Measurements from ENCODE around the gene TEX36.
"Not testable (repeated sequence)": the region's sequence is repeated elsewhere in the genome, so short reads cannot be mapped to it uniquely, and the experiment has no call there.

The TEX36 gene

DNA sequence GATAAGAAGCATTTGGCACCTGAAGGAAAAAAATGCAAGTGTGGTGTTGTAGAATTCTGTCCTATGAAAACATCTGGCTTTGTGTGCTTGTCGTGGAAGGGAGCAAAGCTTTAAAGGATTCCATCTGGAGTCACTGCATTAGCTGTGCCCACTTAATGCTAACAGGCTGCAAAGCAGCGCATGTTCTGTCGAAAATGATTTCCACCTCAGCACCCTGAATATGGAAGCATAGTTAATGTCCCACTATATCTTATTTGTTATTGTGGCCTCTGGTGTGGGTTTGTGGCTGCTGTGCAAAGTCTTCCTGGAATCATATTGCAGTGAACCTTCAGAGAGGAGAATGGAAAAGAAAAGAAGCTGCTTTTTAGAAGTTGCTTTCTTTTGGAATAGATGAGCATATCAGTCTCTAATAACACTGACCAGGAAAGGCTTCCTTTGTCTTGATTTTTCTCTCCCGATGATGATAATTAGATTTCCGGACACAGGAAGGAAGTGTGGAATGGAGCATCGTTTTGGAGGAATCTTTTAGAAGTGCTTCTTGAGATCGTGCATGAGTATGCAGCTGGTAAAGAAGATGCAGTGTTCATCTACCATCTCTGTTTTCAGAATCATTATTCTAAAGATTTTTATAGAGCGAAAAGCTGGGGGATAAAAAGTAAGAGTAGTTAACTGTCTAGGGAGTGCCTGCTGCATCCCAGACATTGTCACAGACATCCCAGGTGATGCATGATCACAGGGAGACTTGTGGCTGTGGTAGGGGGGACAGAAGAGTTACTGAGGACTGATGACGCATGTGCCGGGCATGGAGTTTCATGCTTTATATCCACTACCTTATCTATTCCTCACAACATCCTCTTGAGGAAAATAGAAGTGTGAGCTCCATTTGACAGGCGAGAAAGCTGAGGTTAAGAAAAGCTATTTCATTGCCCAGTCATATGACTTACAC, 54.6 kb downstream of the TEX36 start:
- DNase-seq (ENCODE audit: insufficient read length, low spot score) (no peak), FAIRE-seq (no peak)
- TF ChIP-seq, protein P1, sequence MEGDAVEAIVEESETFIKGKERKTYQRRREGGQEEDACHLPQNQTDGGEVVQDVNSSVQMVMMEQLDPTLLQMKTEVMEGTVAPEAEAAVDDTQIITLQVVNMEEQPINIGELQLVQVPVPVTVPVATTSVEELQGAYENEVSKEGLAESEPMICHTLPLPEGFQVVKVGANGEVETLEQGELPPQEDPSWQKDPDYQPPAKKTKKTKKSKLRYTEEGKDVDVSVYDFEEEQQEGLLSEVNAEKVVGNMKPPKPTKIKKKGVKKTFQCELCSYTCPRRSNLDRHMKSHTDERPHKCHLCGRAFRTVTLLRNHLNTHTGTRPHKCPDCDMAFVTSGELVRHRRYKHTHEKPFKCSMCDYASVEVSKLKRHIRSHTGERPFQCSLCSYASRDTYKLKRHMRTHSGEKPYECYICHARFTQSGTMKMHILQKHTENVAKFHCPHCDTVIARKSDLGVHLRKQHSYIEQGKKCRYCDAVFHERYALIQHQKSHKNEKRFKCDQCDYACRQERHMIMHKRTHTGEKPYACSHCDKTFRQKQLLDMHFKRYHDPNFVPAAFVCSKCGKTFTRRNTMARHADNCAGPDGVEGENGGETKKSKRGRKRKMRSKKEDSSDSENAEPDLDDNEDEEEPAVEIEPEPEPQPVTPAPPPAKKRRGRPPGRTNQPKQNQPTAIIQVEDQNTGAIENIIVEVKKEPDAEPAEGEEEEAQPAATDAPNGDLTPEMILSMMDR (IDR thresholded peaks at IDR 0.05; ENCODE audit: insufficient read depth, missing control alignments): no peak

DNA sequence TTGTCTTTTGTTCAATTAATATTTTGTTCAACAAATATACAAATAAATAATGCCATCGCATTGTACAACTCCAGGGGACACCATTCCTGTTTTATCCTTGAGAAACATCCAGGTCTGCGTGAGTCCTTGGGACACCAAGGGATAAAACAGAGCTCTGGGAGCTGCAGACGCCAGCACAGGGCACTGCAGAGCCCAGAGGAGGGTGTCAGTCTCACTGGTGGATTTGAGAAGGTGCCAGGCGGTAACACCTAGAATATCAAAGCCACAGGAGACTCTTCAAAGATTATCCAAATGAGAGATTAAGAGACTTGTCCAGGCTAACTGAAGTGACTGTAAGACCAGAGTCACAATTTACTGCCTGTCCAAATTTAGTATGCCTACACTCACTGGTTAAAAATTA, 55.3 kb downstream of the TEX36 start:
- no peak for DNase-seq (ENCODE audit: insufficient read length, low spot score)
- TF ChIP-seq, protein P1 (IDR thresholded peaks at IDR 0.05; ENCODE audit: insufficient read depth, missing control alignments): no peak
- no peak for FAIRE-seq

DNA sequence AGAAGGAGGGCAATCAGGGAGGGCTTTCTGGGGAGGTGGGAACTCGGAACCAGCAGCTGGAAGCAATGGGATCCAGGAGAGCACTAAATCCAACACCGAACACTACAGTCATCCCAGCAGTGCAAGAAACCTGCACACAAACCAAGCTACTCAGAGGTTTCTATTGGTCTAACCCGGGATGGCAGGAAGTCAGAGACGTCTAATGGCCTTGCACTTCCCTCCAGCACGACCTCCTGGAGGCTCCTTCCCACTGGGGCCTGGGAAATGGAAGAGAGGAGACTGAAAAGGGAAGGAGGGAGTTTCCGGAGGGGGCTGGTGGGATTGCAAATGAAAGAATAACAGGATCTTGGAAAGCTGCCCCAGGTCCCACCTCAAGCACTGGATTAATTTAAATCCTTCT, 56.3 kb downstream of the TEX36 start:
- DNase-seq (ENCODE audit: insufficient read length, low spot score) (no peak), FAIRE-seq (no peak)
- TF ChIP-seq, protein P1 (IDR thresholded peaks at IDR 0.05; ENCODE audit: insufficient read depth, missing control alignments): no peak

GRCh38 chr10:125625586-125625985, 57.4 kb downstream of the TEX36 start:
- no peak for DNase-seq (ENCODE audit: insufficient read length, low spot score)
- no peak for FAIRE-seq
- TF ChIP-seq, protein P1 (IDR thresholded peaks at IDR 0.05; ENCODE audit: insufficient read depth, missing control alignments): no peak

DNA sequence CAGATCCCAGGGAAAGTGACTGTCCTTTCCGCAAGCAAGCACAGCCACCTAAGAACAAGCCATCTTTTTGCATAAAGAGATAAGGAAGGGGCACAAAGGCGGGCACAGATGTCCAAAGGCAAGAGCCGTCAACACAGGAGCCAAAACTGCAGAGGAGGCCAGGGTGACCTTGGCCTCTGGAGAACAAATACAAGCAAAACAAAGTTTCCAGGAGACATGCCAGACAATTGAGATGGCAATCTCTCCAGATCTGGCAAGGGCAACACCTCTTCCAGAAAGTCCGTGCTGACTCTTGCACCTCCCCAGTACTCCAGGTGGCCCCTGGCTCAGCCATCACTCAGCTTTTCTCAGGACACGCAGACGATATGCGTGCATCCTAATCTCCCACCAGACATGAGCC, 58.2 kb downstream of the TEX36 start:
- no peak for DNase-seq (ENCODE audit: insufficient read length, low spot score)
- TF ChIP-seq, protein P1 (IDR thresholded peaks at IDR 0.05; ENCODE audit: insufficient read depth, missing control alignments): no peak
- no peak for FAIRE-seq

DNA sequence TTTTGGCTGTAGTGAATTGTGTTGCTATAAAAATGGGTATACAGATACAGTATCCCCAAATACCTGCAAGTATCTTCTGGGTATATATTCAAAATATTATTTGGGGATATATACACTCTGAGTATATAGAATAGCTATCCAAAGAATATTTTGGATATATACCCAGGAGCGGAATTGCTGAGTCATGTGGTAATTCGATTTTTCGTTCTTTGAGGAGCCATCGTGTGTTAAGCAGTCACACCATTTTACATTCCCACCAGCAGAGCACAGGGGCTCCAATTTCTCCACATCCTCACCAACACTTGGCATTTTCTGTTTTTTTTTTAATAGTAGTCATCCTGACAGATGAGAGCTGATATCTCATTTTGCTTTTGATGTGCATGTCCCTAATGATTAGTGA, 61.9 kb downstream of the TEX36 start:
- FAIRE-seq: no peak
- DNase-seq (ENCODE audit: insufficient read length, low spot score): no peak
- TF ChIP-seq, protein P1 (IDR thresholded peaks at IDR 0.05; ENCODE audit: insufficient read depth, missing control alignments): no peak

DNA sequence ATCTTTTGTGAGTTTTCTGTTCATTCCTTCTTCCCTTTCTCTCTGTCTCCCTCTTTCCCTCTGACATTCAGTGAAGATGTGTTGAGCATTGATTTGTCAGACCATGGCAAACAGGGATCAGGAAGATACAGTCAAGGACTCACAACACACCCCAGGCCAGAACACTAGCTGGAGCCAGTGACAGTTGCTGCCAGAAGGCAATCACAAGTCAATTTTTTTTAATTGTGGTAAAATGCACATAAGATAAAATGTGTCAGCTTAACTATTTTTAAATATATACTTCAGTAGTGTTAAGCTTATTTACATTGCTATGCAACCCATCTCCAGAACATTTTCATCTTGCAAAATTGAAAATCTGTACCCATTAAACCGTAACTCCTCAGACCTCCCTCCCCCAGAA, 62.6 kb downstream of the TEX36 start:
- TF ChIP-seq, protein P1 (IDR thresholded peaks at IDR 0.05; ENCODE audit: insufficient read depth, missing control alignments): no peak
- DNase-seq (ENCODE audit: insufficient read length, low spot score) (no peak), FAIRE-seq (no peak)

GRCh38 chr10:125613062-125613461, 69.9 kb downstream of the TEX36 start:
- DNase-seq (ENCODE audit: insufficient read length, low spot score); FAIRE-seq: not testable (repeated sequence)

Measured in D721Med (cell line).